SK-N-SH (cell line): ENCODE data around the gene POMGNT1. TPM values are rescaled to one million over a fixed set of nuclear protein-coding genes. Genes with fewer than 3 reads are reported as not detected.
"Not testable (repeated sequence)": the region's sequence is repeated elsewhere in the genome, so short reads cannot be mapped to it uniquely, and the experiment has no call there.

ENCODE experiments used
- CTCF ChIA-PET: fragments of 300-600, 350-600 bp; formaldehyde crosslinking; extraction: SDS; loops from one replicate; lab custom pipeline; 2021; lab: Yijun Ruan, JAX
- POLR2A ChIA-PET: fragments of 350-600 bp; sonication (Branson Sonifier 250); formaldehyde crosslinking; extraction: SDS; loops from one replicate; lab custom pipeline; 2020; ENCODE audit warnings: antibody characterized with exemption, inconsistent platforms; lab: Yijun Ruan, JAX
- DNase-seq: peaks from one replicate; pipeline ENCODE4 v3.0.0; 2012
- H2AFZ ChIP-seq: fragments of 200-600 bp; sonication (generic); 2 replicates; pipeline ENCODE4 v1.8.1; 2016; ENCODE audit warnings: antibody characterized with exemption, mild to moderate bottlenecking, low read depth
- H3F3A ChIP-seq: fragments of 200-600 bp; sonication (generic); replicated peaks from 2 replicates; pipeline ENCODE3; 2016; ENCODE audit warnings: antibody characterized with exemption, mild to moderate bottlenecking; ENCODE audit not compliant: insufficient read depth
- H3K27ac ChIP-seq, 2 experiments: fragments of 200-500 bp in 1 of 2; fragments of 200-600 bp in 1 of 2; sonication (Bioruptor generic) in 1 of 2; sonication (generic), shearing (Covaris generic) in 1 of 2; 2 replicates each; pipeline versions ENCODE4 v1.5.1 to v1.6.1; 2014 to 2016; ENCODE audit warnings: low read depth in 2 of 2, inconsistent platforms in 1 of 2, low read length in 1 of 2, mild to moderate bottlenecking in 1 of 2, mixed read lengths in 1 of 2
- H3K27me3 ChIP-seq: fragments of 200-600 bp; sonication (generic), shearing (Covaris generic); 2 replicates; pipeline ENCODE4 v1.6.1; 2016; ENCODE audit warnings: mixed run types; ENCODE audit not compliant: insufficient read depth
- H3K36me3 ChIP-seq, 2 experiments: fragments of 200-500 bp in 1 of 2; fragments of 200-600 bp in 1 of 2; sonication (Bioruptor generic) in 1 of 2; sonication (generic) in 1 of 2; replicated peaks in 1 of 2; 2 replicates each; pipeline versions ENCODE3 to v1.5.1; 2014 to 2016; ENCODE audit warnings: low read length in 1 of 2, mild to moderate bottlenecking in 1 of 2; ENCODE audit not compliant: insufficient read depth in 2 of 2, control insufficient read depth in 1 of 2
- H3K4me1 ChIP-seq, 2 experiments: fragments of 200-500 bp in 1 of 2; fragments of 200-600 bp in 1 of 2; sonication (Bioruptor generic) in 1 of 2; sonication (generic), shearing (Covaris generic) in 1 of 2; 2 replicates each; pipeline versions ENCODE4 v1.5.1 to v1.6.1; 2014 to 2016; ENCODE audit warnings: low read depth in 1 of 2, low read length in 1 of 2, mixed run types in 1 of 2; ENCODE audit not compliant: insufficient read depth in 2 of 2, control insufficient read depth in 1 of 2
- H3K4me2 ChIP-seq: fragments of 200-600 bp; sonication (generic), shearing (Covaris generic); 2 replicates; pipeline ENCODE4 v1.6.1; 2017; ENCODE audit warnings: mixed run types
- H3K4me3 ChIP-seq, 2 experiments: fragments of 200-500 bp in 1 of 2; fragments of 200-600 bp in 1 of 2; sonication (Bioruptor generic) in 1 of 2; sonication (generic), shearing (Covaris generic) in 1 of 2; 2 replicates each; pipeline versions ENCODE4 v1.5.1 to v1.8.1; 2014 to 2016; ENCODE audit warnings: low read depth in 2 of 2, inconsistent platforms in 1 of 2, low read length in 1 of 2, mild to moderate bottlenecking in 1 of 2, mixed read lengths in 1 of 2, moderate library complexity in 1 of 2
- H3K79me2 ChIP-seq: fragments of 200-600 bp; sonication (generic); 2 replicates; pipeline ENCODE4 v1.8.1; 2017; ENCODE audit warnings: mild to moderate bottlenecking; ENCODE audit not compliant: insufficient read depth
- H3K9ac ChIP-seq: fragments of 200-600 bp; sonication (generic); 2 replicates; pipeline ENCODE4 v1.6.1; 2017; ENCODE audit warnings: mixed run types
- H3K9me2 ChIP-seq: fragments of 200-600 bp; sonication (generic); 2 replicates; pipeline ENCODE4 v1.6.1; 2017; ENCODE audit warnings: mixed run types
- H3K9me3 ChIP-seq: fragments of 200-600 bp; sonication (generic); 2 replicates; pipeline ENCODE4 v1.6.1; 2017; ENCODE audit warnings: mixed run types, mild to moderate bottlenecking, moderate library complexity
- H4K20me1 ChIP-seq: fragments of 200-600 bp; sonication (generic); 2 replicates; pipeline ENCODE4 v1.6.1; 2017; ENCODE audit warnings: mild to moderate bottlenecking, mixed run types; ENCODE audit not compliant: insufficient read depth
- GABPA ChIP-seq: IDR thresholded peaks from 2 replicates; pipeline ENCODE4 v1.4.0; 2012; ENCODE audit warnings: low read depth, mild to moderate bottlenecking
- POLR2AphosphoS5 ChIP-seq: IDR thresholded peaks from 2 replicates; pipeline ENCODE4 v1.6.1; 2012; ENCODE audit warnings: low read depth, low read length
- SIN3A ChIP-seq: IDR thresholded peaks from 2 replicates; pipeline ENCODE4 v1.6.1; 2012; ENCODE audit warnings: low read depth, mild to moderate bottlenecking, low read length, moderate library complexity, borderline replicate concordance
- WGBS: methylation state at CpG from one replicate; pipeline ENCODE4 v1.1.6; 2017; ENCODE audit warnings: low lambda C conversion rate; 5-methylcytosine and 5-hydroxymethylcytosine counted together
- polyA plus RNA-seq, 3 experiments: library from polyadenylated mRNA; depleted of rRNA; stranded (reverse); fragments of >200 nt; gene quantifications; 2 replicates each; pipeline ENCODE4 v1.2.3, GENCODE V29; 2012
- TF ChIP-seq, protein P1 (sequence below): IDR thresholded peaks from 2 replicates; pipeline ENCODE4 v1.6.1; 2012; ENCODE audit warnings: mild to moderate bottlenecking, low read depth, low read length, moderate library complexity
- TF ChIP-seq, protein P2 (sequence below): IDR thresholded peaks from 2 replicates; pipeline ENCODE4; 2012

POMGNT1 gene
- polyA plus RNA-seq, 1 of the 3 experiments (the other 2 are of a cell fraction), result 165 TPM

DNA sequence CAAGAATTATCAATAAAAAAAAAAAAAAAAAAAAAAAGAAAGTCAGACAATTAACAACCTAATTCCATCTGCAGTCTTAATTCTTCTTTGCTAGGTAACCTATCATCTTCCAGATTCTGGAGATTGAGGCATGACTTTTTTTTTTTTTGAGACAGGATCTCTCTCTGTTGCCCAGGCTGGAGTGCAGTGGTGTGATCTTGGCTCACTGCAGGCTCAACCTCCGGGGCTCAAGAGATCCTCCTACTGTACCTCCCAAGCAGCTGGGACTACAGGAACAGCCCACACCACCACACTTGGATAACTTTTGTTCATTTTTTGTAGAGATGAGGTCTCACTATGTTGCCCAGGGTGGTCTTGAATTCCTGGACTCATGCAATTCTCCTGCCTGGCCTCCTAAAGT lies 44.7 kb upstream of the POMGNT1 start (continued):
- TF ChIP-seq, protein P1, sequence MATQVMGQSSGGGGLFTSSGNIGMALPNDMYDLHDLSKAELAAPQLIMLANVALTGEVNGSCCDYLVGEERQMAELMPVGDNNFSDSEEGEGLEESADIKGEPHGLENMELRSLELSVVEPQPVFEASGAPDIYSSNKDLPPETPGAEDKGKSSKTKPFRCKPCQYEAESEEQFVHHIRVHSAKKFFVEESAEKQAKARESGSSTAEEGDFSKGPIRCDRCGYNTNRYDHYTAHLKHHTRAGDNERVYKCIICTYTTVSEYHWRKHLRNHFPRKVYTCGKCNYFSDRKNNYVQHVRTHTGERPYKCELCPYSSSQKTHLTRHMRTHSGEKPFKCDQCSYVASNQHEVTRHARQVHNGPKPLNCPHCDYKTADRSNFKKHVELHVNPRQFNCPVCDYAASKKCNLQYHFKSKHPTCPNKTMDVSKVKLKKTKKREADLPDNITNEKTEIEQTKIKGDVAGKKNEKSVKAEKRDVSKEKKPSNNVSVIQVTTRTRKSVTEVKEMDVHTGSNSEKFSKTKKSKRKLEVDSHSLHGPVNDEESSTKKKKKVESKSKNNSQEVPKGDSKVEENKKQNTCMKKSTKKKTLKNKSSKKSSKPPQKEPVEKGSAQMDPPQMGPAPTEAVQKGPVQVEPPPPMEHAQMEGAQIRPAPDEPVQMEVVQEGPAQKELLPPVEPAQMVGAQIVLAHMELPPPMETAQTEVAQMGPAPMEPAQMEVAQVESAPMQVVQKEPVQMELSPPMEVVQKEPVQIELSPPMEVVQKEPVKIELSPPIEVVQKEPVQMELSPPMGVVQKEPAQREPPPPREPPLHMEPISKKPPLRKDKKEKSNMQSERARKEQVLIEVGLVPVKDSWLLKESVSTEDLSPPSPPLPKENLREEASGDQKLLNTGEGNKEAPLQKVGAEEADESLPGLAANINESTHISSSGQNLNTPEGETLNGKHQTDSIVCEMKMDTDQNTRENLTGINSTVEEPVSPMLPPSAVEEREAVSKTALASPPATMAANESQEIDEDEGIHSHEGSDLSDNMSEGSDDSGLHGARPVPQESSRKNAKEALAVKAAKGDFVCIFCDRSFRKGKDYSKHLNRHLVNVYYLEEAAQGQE, result no peak
- TF ChIP-seq GABPA (no peak), POLR2AphosphoS5 (no peak), SIN3A (no peak)
- TF ChIP-seq, protein P2, sequence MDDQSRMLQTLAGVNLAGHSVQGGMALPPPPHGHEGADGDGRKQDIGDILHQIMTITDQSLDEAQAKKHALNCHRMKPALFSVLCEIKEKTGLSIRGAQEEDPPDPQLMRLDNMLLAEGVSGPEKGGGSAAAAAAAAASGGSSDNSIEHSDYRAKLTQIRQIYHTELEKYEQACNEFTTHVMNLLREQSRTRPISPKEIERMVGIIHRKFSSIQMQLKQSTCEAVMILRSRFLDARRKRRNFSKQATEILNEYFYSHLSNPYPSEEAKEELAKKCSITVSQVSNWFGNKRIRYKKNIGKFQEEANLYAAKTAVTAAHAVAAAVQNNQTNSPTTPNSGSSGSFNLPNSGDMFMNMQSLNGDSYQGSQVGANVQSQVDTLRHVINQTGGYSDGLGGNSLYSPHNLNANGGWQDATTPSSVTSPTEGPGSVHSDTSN, result no peak
- TF ChIP-seq, all 33 proteins: peak for 0

DNA sequence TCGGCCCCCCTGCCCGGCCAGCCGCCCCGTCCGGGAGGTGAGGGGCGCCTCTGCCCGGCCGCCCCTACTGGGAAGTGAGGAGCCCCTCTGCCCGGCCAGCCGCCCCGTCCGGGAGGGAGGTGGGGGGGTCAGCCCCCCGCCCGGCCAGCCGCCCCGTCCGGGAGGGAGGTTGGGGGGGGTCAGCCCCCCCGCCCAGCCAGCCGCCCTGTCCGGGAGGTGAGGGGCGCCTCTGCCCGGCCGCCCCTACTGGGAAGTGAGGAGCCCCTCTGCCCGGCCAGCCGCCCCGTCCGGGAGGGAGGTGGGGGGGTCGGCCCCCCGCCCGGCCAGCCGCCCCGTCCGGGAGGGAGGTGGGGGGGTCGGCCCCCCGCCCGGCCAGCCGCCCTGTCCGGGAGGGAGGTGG lies 43.5 kb upstream of the POMGNT1 start:
- H3K9me2 ChIP-seq, CTCF ChIA-PET, H3K4me3 ChIP-seq, H2AFZ ChIP-seq, H3K4me2 ChIP-seq, H3K36me3 ChIP-seq, H3K27ac ChIP-seq, POLR2A ChIA-PET, DNase-seq, H3F3A ChIP-seq, H4K20me1 ChIP-seq, H3K9ac ChIP-seq, H3K79me2 ChIP-seq, H3K9me3 ChIP-seq, H3K27me3 ChIP-seq, H3K4me1 ChIP-seq: not testable (repeated sequence)
- WGBS, result no CpG with 5 or more reads among the region's 38 CpGs

DNA sequence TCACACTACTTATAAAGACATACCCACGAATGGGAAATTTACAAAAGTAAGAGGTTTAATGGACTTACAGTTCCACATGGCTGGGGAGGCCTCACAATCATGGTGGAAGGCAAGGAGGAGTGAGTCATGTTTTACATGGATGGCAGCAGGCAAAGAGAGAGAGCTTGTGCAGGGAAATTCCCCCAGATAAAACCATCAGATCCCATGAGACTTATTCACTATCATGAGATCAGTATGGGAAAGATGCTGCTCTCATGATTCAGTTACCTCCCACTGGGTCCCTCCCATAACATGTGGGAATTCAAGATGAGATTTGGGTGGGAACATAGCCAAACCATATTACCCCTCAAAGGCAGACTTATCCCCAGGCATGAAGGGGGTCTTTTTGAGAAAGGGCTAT lies 40.6 kb upstream of the POMGNT1 start:
- H3K79me2 ChIP-seq, H3K4me3 ChIP-seq, H3K9me3 ChIP-seq, POLR2A ChIA-PET, DNase-seq, H3K36me3 ChIP-seq, H3K4me2 ChIP-seq, H2AFZ ChIP-seq, H3K27ac ChIP-seq, H4K20me1 ChIP-seq, H3K4me1 ChIP-seq, H3K27me3 ChIP-seq, H3K9ac ChIP-seq, H3F3A ChIP-seq, H3K9me2 ChIP-seq: not testable (repeated sequence)
- CTCF ChIA-PET, result interaction anchor here (1.1 kb wide), 1 partner anchor 15 kb away, joined by 5 read pairs; no protein-coding TSS in a partner anchor
- WGBS, result 0% methylated on average over 1 of the region's 1 CpG
